ENCODE results near the gene SLC2A9. TPM values are rescaled to one million over a fixed set of nuclear protein-coding genes. Genes with fewer than 3 reads are reported as not detected.

Gene SLC2A9
- total and polyA plus RNA-seq, 7 experiments from 2014 or later: 0.36 to 9.6 (median 3.3) TPM

GRCh38 chr4:9996319-9997110 lies 24.8 kb downstream of the SLC2A9 start:
- ATAC-seq (no peak), DNase-seq (no peak)
- intact Hi-C loops (cut with micrococcal nuclease): no loop called here
- no peaks in the 10 kb centered on the region for H3K4me1 ChIP-seq (ENCODE audit: control insufficient read depth in 2 of 2, insufficient read depth in 2 of 2, low read length in 2 of 2)
- Mint-ChIP-seq H3K36me3 (peaks cover 0 to 11% (median 8%) of the 10 kb centered on the region in 5 donors), H3K9me3 (peaks cover 0 to 13% (median 0%) of the 10 kb centered on the region in 11 donors), H3K4me1 (peaks cover 8 to 53% (median 11%) of the 10 kb centered on the region in 7 donors), H3K27me3 (no peaks in the 10 kb centered on the region), H3K27ac (peak overlapping the region in 2 of 9 donors; percentile 30 to 69), H3K4me3 (peak overlapping the region in 1 of 10 donors; percentile 2)
- ChIA-PET POLR2A (no interaction called here), CTCF (no interaction called here)
- H3K4me3 ChIP-seq (ENCODE audit: low read length): no peak overlapping the region
- H3K27me3 ChIP-seq (ENCODE audit: control insufficient read depth in 2 of 2, insufficient read depth in 2 of 2, low read length in 2 of 2): no peaks in the 10 kb centered on the region
- no peak overlapping the region for H3K27ac ChIP-seq (ENCODE audit: low read depth, low read length)
- H3K9me3 ChIP-seq (ENCODE audit: control insufficient read depth in 2 of 3, low read length in 3 of 3): no peaks in the 10 kb centered on the region
- H3K36me3 ChIP-seq (ENCODE audit: control insufficient read depth in 2 of 3, insufficient read depth in 3 of 3, low read length in 3 of 3): no peaks in the 10 kb centered on the region

DNA sequence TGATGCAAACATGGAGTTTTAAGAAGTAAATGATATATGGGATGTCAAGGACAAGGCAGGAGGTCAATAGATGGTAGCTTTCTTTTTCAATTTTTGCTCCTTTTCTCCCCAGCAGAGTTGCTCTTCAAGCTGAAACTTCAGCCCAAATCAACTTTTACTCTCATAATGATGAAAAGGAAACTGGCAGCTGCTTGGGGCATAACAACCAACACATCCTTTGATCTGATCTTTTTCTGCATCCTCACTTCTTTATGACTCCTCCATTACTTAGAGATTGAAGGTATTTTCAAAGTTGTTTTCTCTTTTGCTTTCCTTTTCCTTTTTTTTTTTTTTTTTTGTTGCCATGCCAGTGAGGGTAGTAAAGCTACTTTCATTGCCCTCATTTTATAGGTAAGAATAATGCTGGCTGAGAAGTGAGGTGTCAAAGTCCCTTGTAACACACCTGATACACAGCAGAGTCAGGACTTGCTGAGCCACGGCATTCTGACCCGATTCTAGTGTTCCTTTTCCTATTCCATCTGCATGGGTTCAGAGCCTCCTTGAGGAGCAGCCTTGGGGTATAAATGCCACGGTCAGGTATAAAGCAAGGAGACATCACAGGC lies 26.9 kb downstream of the SLC2A9 start:
- Histone ChIP-seq H3K4me3 (ENCODE audit: low read length) (no peak overlapping the region), H3K27ac (ENCODE audit: low read depth, low read length) (no peak overlapping the region), H3K36me3 (ENCODE audit: control insufficient read depth in 2 of 3, insufficient read depth in 3 of 3, low read length in 3 of 3) (no peaks in the 10 kb centered on the region), H3K9me3 (ENCODE audit: control insufficient read depth in 2 of 3, low read length in 3 of 3) (no peaks in the 10 kb centered on the region), H3K4me1 (ENCODE audit: control insufficient read depth in 2 of 2, insufficient read depth in 2 of 2, low read length in 2 of 2) (no peaks in the 10 kb centered on the region), H3K27me3 (ENCODE audit: control insufficient read depth in 2 of 2, insufficient read depth in 2 of 2, low read length in 2 of 2) (no peaks in the 10 kb centered on the region)
- POLR2A ChIA-PET: no interaction called here
- Mint-ChIP-seq H3K4me1 (peaks cover 8 to 38% (median 11%) of the 10 kb centered on the region in 7 donors), H3K27me3 (no peaks in the 10 kb centered on the region), H3K9me3 (peaks cover 0 to 7% (median 0%) of the 10 kb centered on the region in 11 donors), H3K27ac (peak overlapping the region in 5 of 9 donors; percentile 29 to 72 (median 59)), H3K36me3 (peaks cover 0 to 11% (median 5%) of the 10 kb centered on the region in 5 donors), H3K4me3 (peak overlapping the region in 1 of 10 donors; percentile 4)
- intact Hi-C loops (cut with micrococcal nuclease): no loop called here
- ATAC-seq: peak; percentile 31
- peak in 5 of 9 donors; percentile 3 to 48 (median 23) for DNase-seq
- CTCF ChIA-PET: no interaction called here

- no peak overlapping the region for H3K4me3 ChIP-seq (ENCODE audit: low read length)
- no peak overlapping the region for H3K27ac ChIP-seq (ENCODE audit: low read depth, low read length)
- Mint-ChIP-seq H3K27ac (no peak overlapping the region), H3K4me3 (no peak overlapping the region), H3K36me3 (peaks cover 0 to 13% (median 7%) of the 10 kb centered on the region in 5 donors), H3K4me1 (peaks cover 8 to 16% (median 11%) of the 10 kb centered on the region in 7 donors), H3K9me3 (peaks cover 0 to 4% (median 0%) of the 10 kb centered on the region in 11 donors), H3K27me3 (no peaks in the 10 kb centered on the region)
- H3K4me1 ChIP-seq (ENCODE audit: control insufficient read depth in 2 of 2, insufficient read depth in 2 of 2, low read length in 2 of 2): no peaks in the 10 kb centered on the region
- ChIA-PET CTCF (no interaction called here), POLR2A (no interaction called here)
- H3K27me3 ChIP-seq (ENCODE audit: control insufficient read depth in 2 of 2, insufficient read depth in 2 of 2, low read length in 2 of 2): no peaks in the 10 kb centered on the region
- no peaks in the 10 kb centered on the region for H3K36me3 ChIP-seq (ENCODE audit: control insufficient read depth in 2 of 3, insufficient read depth in 3 of 3, low read length in 3 of 3)
- H3K9me3 ChIP-seq (ENCODE audit: control insufficient read depth in 2 of 3, low read length in 3 of 3): no peaks in the 10 kb centered on the region
- DNase-seq (no peak), ATAC-seq (no peak)
- intact Hi-C loops (cut with micrococcal nuclease): no loop called here
Observed at GRCh38 chr4:9989918-9990635, 31.2 kb downstream of the SLC2A9 start.

- Mint-ChIP-seq H3K9me3 (peaks cover 0 to 4% (median 0%) of the 10 kb centered on the region in 11 donors), H3K4me1 (peaks cover 0 to 7% (median 1%) of the 10 kb centered on the region in 7 donors), H3K27ac (no peak overlapping the region), H3K36me3 (peaks cover 0 to 17% (median 9%) of the 10 kb centered on the region in 5 donors), H3K4me3 (no peak overlapping the region), H3K27me3 (no peaks in the 10 kb centered on the region)
- ChIA-PET POLR2A (no interaction called here), CTCF (no interaction called here)
- no peaks in the 10 kb centered on the region for H3K36me3 ChIP-seq (ENCODE audit: control insufficient read depth in 2 of 3, insufficient read depth in 3 of 3, low read length in 3 of 3)
- H3K9me3 ChIP-seq (ENCODE audit: control insufficient read depth in 2 of 3, low read length in 3 of 3): no peaks in the 10 kb centered on the region
- no peak overlapping the region for H3K4me3 ChIP-seq (ENCODE audit: low read length)
- H3K27ac ChIP-seq (ENCODE audit: low read depth, low read length): no peak overlapping the region
- no peak for ATAC-seq
- H3K27me3 ChIP-seq (ENCODE audit: control insufficient read depth in 2 of 2, insufficient read depth in 2 of 2, low read length in 2 of 2): no peaks in the 10 kb centered on the region
- no peaks in the 10 kb centered on the region for H3K4me1 ChIP-seq (ENCODE audit: control insufficient read depth in 2 of 2, insufficient read depth in 2 of 2, low read length in 2 of 2)
- DNase-seq: no peak
- intact Hi-C loops (cut with micrococcal nuclease): no loop called here
Observed at GRCh38 chr4:9988933-9989332, 32.4 kb downstream of the SLC2A9 start.

DNA sequence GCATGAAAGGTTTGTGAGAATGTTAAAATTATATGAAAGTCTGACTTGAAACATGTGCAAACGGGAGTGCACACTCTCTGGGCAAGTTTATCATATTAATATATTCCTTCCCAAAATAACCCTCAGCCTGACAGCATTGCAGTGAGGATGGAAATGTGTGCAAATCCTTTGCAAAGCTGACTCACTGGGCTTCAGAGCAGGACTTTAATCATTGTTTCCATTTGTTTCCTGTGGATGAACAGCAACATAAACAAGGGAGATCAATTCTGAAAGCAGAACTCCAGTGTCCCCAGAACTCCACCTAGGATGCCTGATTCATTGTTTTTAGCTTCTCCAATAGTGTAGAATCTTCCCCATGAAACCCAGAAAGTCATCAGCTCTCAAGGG lies 32.9 kb downstream of the SLC2A9 start:
- H3K9me3 ChIP-seq (ENCODE audit: control insufficient read depth in 2 of 3, low read length in 3 of 3): no peaks in the 10 kb centered on the region
- Mint-ChIP-seq H3K27me3 (no peaks in the 10 kb centered on the region), H3K4me3 (no peak overlapping the region), H3K4me1 (peaks cover 0 to 6% (median 0%) of the 10 kb centered on the region in 7 donors), H3K27ac (no peak overlapping the region), H3K9me3 (peaks cover 0 to 4% (median 0%) of the 10 kb centered on the region in 11 donors), H3K36me3 (peaks cover 0 to 17% (median 9%) of the 10 kb centered on the region in 5 donors)
- H3K27me3 ChIP-seq (ENCODE audit: control insufficient read depth in 2 of 2, insufficient read depth in 2 of 2, low read length in 2 of 2): no peaks in the 10 kb centered on the region
- ChIA-PET CTCF (no interaction called here), POLR2A (no interaction called here)
- H3K4me1 ChIP-seq (ENCODE audit: control insufficient read depth in 2 of 2, insufficient read depth in 2 of 2, low read length in 2 of 2): no peaks in the 10 kb centered on the region
- DNase-seq (no peak), ATAC-seq (no peak)
- intact Hi-C loops (cut with micrococcal nuclease): no loop called here
- H3K36me3 ChIP-seq (ENCODE audit: control insufficient read depth in 2 of 3, insufficient read depth in 3 of 3, low read length in 3 of 3): no peaks in the 10 kb centered on the region
- no peak overlapping the region for H3K27ac ChIP-seq (ENCODE audit: low read depth, low read length)
- no peak overlapping the region for H3K4me3 ChIP-seq (ENCODE audit: low read length)

- peaks cover 0 to 17% (median 9%) of the 10 kb centered on the region in 5 donors for H3K36me3 Mint-ChIP-seq
Observed at GRCh38 chr4:9987749-9988362, 33.4 kb downstream of the SLC2A9 start.

More at GRCh38 chr4:9987749-9988362, 33.4 kb downstream of the SLC2A9 start:
- no peaks in the 10 kb centered on the region for H3K36me3 ChIP-seq (ENCODE audit: control insufficient read depth in 2 of 3, insufficient read depth in 3 of 3, low read length in 3 of 3)
- H3K27ac ChIP-seq (ENCODE audit: low read depth, low read length): no peak overlapping the region
- ChIA-PET CTCF (no interaction called here), POLR2A (no interaction called here)
- ATAC-seq: no peak
- H3K9me3 ChIP-seq (ENCODE audit: control insufficient read depth in 2 of 3, low read length in 3 of 3): no peaks in the 10 kb centered on the region
- Mint-ChIP-seq H3K27ac (no peak overlapping the region), H3K27me3 (no peaks in the 10 kb centered on the region), H3K4me1 (peaks cover 0 to 1% (median 0%) of the 10 kb centered on the region in 7 donors), H3K9me3 (peaks cover 0 to 2% (median 0%) of the 10 kb centered on the region in 11 donors), H3K4me3 (no peak overlapping the region)
- H3K4me3 ChIP-seq (ENCODE audit: low read length): no peak overlapping the region
- H3K27me3 ChIP-seq (ENCODE audit: control insufficient read depth in 2 of 2, insufficient read depth in 2 of 2, low read length in 2 of 2): no peaks in the 10 kb centered on the region
- DNase-seq: no peak
- intact Hi-C loops (cut with micrococcal nuclease): no loop called here
- H3K4me1 ChIP-seq (ENCODE audit: control insufficient read depth in 2 of 2, insufficient read depth in 2 of 2, low read length in 2 of 2): no peaks in the 10 kb centered on the region
